Urothelium cell line (cell line): ENCODE data around the gene CXCL1.
A peak's percentile ranks its signal among the peaks of the same experiment; 100 is the strongest.

Source experiments
- DNase-seq: peaks from one replicate; pipeline ENCODE4 v3.0.0; 2011; ENCODE audit warnings: low spot score, mixed read lengths
- FAIRE-seq: peaks from 2 replicates; lab custom pipeline; 2011; peaks lifted over from hg19 to GRCh38; lab: Jason Lieb, UNC

The CXCL1 gene

GRCh38 chr4:73912191-73912590, 43.0 kb downstream of the CXCL1 start:
- DNase-seq (no peak), FAIRE-seq (no peak)

- DNase-seq (no peak), FAIRE-seq (no peak)
Observed at GRCh38 chr4:73914071-73914470, 44.9 kb downstream of the CXCL1 start.

- no peak for FAIRE-seq
Observed at GRCh38 chr4:73916172-73916925, 47.2 kb downstream of the CXCL1 start.

GRCh38 chr4:73917081-73917501, 47.9 kb downstream of the CXCL1 start:
- DNase-seq (peak; percentile 70), FAIRE-seq (no peak)

More at GRCh38 chr4:73916172-73916925, 47.2 kb downstream of the CXCL1 start:
- DNase-seq = no peak

- FAIRE-seq = peak; percentile 88
- DNase-seq = no peak
Observed at GRCh38 chr4:73918058-73918457, 48.9 kb downstream of the CXCL1 start.

- DNase-seq (no peak), FAIRE-seq (no peak)
Observed at GRCh38 chr4:73919691-73920090, 50.5 kb downstream of the CXCL1 start.
